Epithelial cell of alveolus of lung (primary cell): ENCODE data around the gene RPP40. TPM values are rescaled to one million over a fixed set of nuclear protein-coding genes. Genes with fewer than 3 reads are reported as not detected.

Source experiments
- total RNA-seq: library from RNA; depleted of rRNA; stranded (reverse); fragments of >200 nt; gene quantifications from 2 replicates; pipeline ENCODE4 v1.2.1, GENCODE V29; 2015

Gene RPP40, protein sequence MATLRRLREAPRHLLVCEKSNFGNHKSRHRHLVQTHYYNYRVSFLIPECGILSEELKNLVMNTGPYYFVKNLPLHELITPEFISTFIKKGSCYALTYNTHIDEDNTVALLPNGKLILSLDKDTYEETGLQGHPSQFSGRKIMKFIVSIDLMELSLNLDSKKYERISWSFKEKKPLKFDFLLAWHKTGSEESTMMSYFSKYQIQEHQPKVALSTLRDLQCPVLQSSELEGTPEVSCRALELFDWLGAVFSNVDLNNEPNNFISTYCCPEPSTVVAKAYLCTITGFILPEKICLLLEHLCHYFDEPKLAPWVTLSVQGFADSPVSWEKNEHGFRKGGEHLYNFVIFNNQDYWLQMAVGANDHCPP
- total RNA-seq = 9.1 and 14.9 TPM in 2 replicates

DNA sequence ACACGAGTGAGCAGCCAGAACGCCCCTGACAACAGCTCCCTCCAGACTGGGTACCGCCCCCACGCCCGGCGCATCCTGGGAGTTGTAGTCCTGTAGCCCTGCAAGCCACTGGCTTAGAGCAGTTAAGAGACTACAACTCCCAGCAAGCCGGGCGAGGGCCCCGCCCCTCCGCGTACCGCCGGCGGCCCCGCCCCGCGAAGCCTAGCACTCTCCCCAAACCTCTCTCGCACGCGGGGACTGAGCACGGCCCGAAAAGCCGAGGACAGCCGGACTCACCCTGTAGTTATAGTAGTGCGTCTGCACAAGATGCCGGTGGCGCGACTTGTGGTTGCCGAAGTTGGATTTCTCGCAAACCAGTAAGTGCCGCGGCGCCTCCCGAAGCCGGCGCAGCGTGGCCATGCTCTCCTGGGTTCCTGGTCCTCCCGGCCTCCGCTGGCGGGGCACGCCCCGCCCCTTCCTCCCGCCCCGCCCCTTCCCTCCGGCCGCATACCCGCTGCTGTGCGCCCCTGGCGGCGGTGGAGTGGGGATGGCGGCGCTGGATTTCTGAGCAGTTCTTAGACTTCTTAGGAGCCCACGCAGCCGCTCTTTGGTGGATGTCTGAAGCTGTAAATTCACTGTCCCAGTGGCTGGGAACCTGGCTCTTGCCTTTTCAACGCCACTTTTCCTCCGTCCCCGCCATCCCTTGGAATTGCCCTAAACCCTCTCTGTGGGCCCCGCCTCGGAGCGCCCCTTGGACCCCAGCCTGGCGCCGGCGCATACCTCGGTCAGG, at the start of gene RPP40:
TSS of gene RPP40 (minus strand) at position 434 of the 769 bp plus-strand sequence. CDS start at position 399, 35 bp downstream.

Other genes starting within 250 kb of the RPP40 start
- 16.0 and 18.7 TPM in 2 replicates for gene CDYL, start 227.6 kb downstream of the RPP40 start, total RNA-seq
- gene PPP1R3G, start 81.3 kb upstream of the RPP40 start, total RNA-seq = 0.65 and 0.96 TPM in 2 replicates